Activated CD4-positive, CD25-positive, alpha-beta regulatory T cell treated with anti-CD3 and anti-CD28 coated beads, Interleukin-2, amount 50 U/mL, for 16 hours (primary cell): ENCODE measurements around the gene FXYD7.

Experiments
- DNase-seq: peaks from one replicate; pipeline ENCODE4 v3.0.0-alpha.2; 2020; ENCODE audit warnings: low read depth, low spot score

FXYD7 gene

DNA sequence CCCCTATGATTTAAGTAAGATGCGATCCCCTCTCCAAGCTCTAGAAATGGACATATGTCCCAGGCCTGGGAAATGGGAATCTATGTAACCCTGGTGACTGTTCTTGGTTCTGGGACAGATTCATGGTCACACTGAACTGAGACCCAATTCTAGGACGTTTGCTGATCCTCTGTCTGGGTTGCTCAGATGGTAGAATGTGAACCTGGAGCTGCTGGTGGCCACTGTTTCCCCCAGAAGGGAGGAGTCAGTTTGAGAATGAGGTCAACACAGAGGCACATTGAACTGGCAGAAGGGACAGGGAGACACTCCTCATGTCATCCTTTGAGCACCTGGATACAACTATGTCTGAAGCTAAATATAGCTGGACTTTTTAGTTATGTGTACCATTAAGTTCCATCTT is 56.4 kb downstream of the FXYD7 start:
- no peak for DNase-seq

DNA sequence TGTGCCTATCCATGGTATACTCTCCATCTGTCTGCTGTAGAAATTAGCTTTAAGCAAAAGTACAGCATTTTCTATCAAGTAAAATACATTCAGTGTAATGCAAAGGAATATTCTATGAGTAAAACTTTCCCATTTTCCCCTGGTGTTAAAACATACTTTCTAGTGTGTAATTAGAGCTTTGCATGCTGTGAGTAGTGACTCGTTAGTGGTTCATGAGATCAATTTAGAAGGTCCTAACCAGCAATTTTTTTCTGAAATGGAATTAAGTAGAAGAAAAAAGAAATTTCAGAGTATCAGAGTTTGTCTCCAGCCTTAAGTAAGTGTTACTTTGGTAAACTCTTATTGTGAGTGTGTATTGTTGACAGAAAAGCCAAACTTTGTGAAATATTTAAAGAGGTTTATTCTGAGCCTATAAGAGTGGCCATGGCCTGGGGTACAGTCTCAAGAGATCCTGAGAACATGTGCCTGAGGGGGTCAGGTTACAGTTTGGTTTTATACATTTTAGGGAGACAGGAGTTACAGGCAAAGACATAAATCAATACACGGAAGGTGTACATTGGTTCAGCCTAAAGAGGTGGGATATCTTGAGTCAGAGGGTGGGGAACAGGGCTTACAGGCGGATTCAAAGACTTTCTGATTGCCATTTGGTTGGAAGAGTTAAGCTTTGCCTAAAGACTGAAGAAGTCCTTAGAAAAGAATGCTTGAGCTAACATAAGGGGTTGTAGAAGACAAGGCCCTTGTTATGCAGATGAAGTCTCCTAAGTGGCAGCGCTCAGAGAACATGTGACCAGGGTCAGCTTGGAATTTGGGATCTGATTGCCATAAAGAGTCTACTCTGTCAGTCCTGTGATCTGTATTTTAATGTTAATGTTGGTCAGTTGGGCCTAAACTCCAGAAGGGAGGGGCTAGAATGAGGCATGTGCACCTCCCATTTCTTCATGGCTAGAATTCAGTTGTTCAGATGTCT is 60.0 kb downstream of the FXYD7 start:
- DNase-seq, result no peak
